Measurements from ENCODE around the gene YWHAB. TPM values are rescaled to one million over a fixed set of nuclear protein-coding genes. Genes with fewer than 3 reads are reported as not detected.
"Not testable (repeated sequence)": the region's sequence is repeated elsewhere in the genome, so short reads cannot be mapped to it uniquely, and the experiment has no call there.

YWHAB gene
- total RNA-seq, 1 experiment from 2014 or later: 377 TPM

- no peaks in the 10 kb centered on the region for H3K36me3 Mint-ChIP-seq (ENCODE audit: insufficient read depth, unreplicated experiment)
- peaks cover 2% of the 10 kb centered on the region for H3K9me3 Mint-ChIP-seq (ENCODE audit: low read depth, unreplicated experiment)
- H3K4me3 Mint-ChIP-seq (ENCODE audit: low read depth, unreplicated experiment): no peak overlapping the region
- no peak overlapping the region for H3K27ac Mint-ChIP-seq (ENCODE audit: unreplicated experiment)
- no peak for TF ChIP-seq CTCF (IDR thresholded peaks at IDR 0.05; ENCODE audit: unreplicated experiment)
- intact Hi-C loops (cut with micrococcal nuclease; ENCODE audit: unreplicated experiment): no loop called here
- CTCF ChIA-PET: no interaction called here
- H3K27me3 Mint-ChIP-seq (ENCODE audit: unreplicated experiment): no peaks in the 10 kb centered on the region
- no peak for DNase-seq
- BruUV-seq (replicated peaks): no TSS peak
- peaks cover 17% of the 10 kb centered on the region for H3K4me1 Mint-ChIP-seq (ENCODE audit: low read depth, unreplicated experiment)
Observed at GRCh38 chr20:44861531-44862006, 23.9 kb upstream of the YWHAB start.

- peaks cover 13% of the 10 kb centered on the region for H3K4me1 Mint-ChIP-seq (ENCODE audit: low read depth, unreplicated experiment)
- H3K27me3 Mint-ChIP-seq (ENCODE audit: unreplicated experiment): no peaks in the 10 kb centered on the region
- no TSS peak for BruUV-seq (replicated peaks)
- intact Hi-C loops (cut with micrococcal nuclease; ENCODE audit: unreplicated experiment): no loop called here
- no peak overlapping the region for H3K4me3 Mint-ChIP-seq (ENCODE audit: low read depth, unreplicated experiment)
- H3K27ac Mint-ChIP-seq (ENCODE audit: unreplicated experiment): no peak overlapping the region
- TF ChIP-seq CTCF (IDR thresholded peaks at IDR 0.05; ENCODE audit: unreplicated experiment): no peak
- H3K36me3 Mint-ChIP-seq (ENCODE audit: insufficient read depth, unreplicated experiment): no peaks in the 10 kb centered on the region
- H3K9me3 Mint-ChIP-seq (ENCODE audit: low read depth, unreplicated experiment): no peaks in the 10 kb centered on the region
- CTCF ChIA-PET: no interaction called here
- no peak for DNase-seq
Observed at GRCh38 chr20:44862286-44862685, 23.2 kb upstream of the YWHAB start.

GRCh38 chr20:44863365-44864084 lies 22.0 kb upstream of the YWHAB start:
- intact Hi-C loops (cut with micrococcal nuclease; ENCODE audit: unreplicated experiment); H3K27me3 Mint-ChIP-seq (ENCODE audit: unreplicated experiment); H3K4me3 Mint-ChIP-seq (ENCODE audit: low read depth, unreplicated experiment); DNase-seq; H3K36me3 Mint-ChIP-seq (ENCODE audit: insufficient read depth, unreplicated experiment); H3K9me3 Mint-ChIP-seq (ENCODE audit: low read depth, unreplicated experiment); BruUV-seq (replicated peaks); H3K27ac Mint-ChIP-seq (ENCODE audit: unreplicated experiment): not testable (repeated sequence)
- CTCF ChIA-PET: interaction anchor here (1.0 to 1.4 kb wide), 2 partner anchors 11 to 116 kb away, joined by 4 to 5 read pairs; no protein-coding TSS in a partner anchor
- H3K4me1 Mint-ChIP-seq (ENCODE audit: low read depth, unreplicated experiment): peaks cover 13% of the 10 kb centered on the region

GRCh38 chr20:44864493-44864892 lies 21.0 kb upstream of the YWHAB start:
- DNase-seq; H3K9me3 Mint-ChIP-seq (ENCODE audit: low read depth, unreplicated experiment); CTCF ChIA-PET; H3K36me3 Mint-ChIP-seq (ENCODE audit: insufficient read depth, unreplicated experiment); H3K27ac Mint-ChIP-seq (ENCODE audit: unreplicated experiment); H3K4me3 Mint-ChIP-seq (ENCODE audit: low read depth, unreplicated experiment); intact Hi-C loops (cut with micrococcal nuclease; ENCODE audit: unreplicated experiment); BruUV-seq (replicated peaks): not testable (repeated sequence)
- Mint-ChIP-seq H3K4me1 (ENCODE audit: low read depth, unreplicated experiment) (peaks cover 13% of the 10 kb centered on the region), H3K27me3 (ENCODE audit: unreplicated experiment) (peaks cover 13% of the 10 kb centered on the region)

GRCh38 chr20:44866703-44867335 lies 18.7 kb upstream of the YWHAB start:
- TF ChIP-seq CTCF (IDR thresholded peaks at IDR 0.05; ENCODE audit: unreplicated experiment): no peak
- Mint-ChIP-seq H3K4me1 (ENCODE audit: low read depth, unreplicated experiment) (peaks cover 8% of the 10 kb centered on the region), H3K27me3 (ENCODE audit: unreplicated experiment) (peaks cover 29% of the 10 kb centered on the region), H3K4me3 (ENCODE audit: low read depth, unreplicated experiment) (no peak overlapping the region), H3K9me3 (ENCODE audit: low read depth, unreplicated experiment) (no peaks in the 10 kb centered on the region), H3K36me3 (ENCODE audit: insufficient read depth, unreplicated experiment) (no peaks in the 10 kb centered on the region), H3K27ac (ENCODE audit: unreplicated experiment) (no peak overlapping the region)
- BruUV-seq (replicated peaks): no TSS peak
- no peak for DNase-seq
- intact Hi-C loops (cut with micrococcal nuclease; ENCODE audit: unreplicated experiment): loop anchor here (1.0 to 5.0 kb wide), 3 partner anchors 120 to 650 kb away; no protein-coding TSS in a partner anchor
- CTCF ChIA-PET: interaction anchor here (0.6 to 1.8 kb wide), 4 partner anchors 81 to 1415 kb away, joined by 5 to 15 read pairs (median 10); no protein-coding TSS in a partner anchor

All from Calu3 (cell line).